Measurements from ENCODE around the gene GIGYF1.
A peak's percentile ranks its signal among the peaks of the same experiment; 100 is the strongest.
"Not testable (repeated sequence)": the region's sequence is repeated elsewhere in the genome, so short reads cannot be mapped to it uniquely, and the experiment has no call there.

GIGYF1 gene
- 147 to 287 (median 201) reads per million in 9 experiments for total RNA-seq

- DNase-seq = peak; percentile 54 to 62 (median 56)
- Mint-ChIP-seq H3K4me1 (ENCODE audit: low read depth in 2 of 2) (peaks cover 20 to 22% of the 10 kb centered on the region in 2 donors), H3K9me3 (no peaks in the 10 kb centered on the region), H3K27me3 (peaks cover 0 to 1% of the 10 kb centered on the region in 2 donors), H3K36me3 (ENCODE audit: insufficient read depth) (peaks cover 28% of the 10 kb centered on the region), H3K4me3 (peak within 1 kb of the TSS; percentile 94), H3K27ac (peak within 1 kb of the TSS; percentile 96 to 97)
- peak; percentile 74 for ATAC-seq (replicated peaks)
These were observed at the start of gene GIGYF1 for GRCh38 chr7:100694098-100694745. GIGYF1 (minus strand) TSS chr7:100694250; CDS start chr7:100688238, 6,012 bp downstream.

- ATAC-seq (replicated peaks) (no peak), DNase-seq (no peak)
- Mint-ChIP-seq H3K4me3 (no peak overlapping the region), H3K27ac (no peak overlapping the region), H3K36me3 (ENCODE audit: insufficient read depth) (no peaks in the 10 kb centered on the region), H3K27me3 (peaks cover 12 to 49% of the 10 kb centered on the region in 2 donors), H3K4me1 (ENCODE audit: low read depth in 2 of 2) (peaks cover 0 to 1% of the 10 kb centered on the region in 2 donors), H3K9me3 (no peaks in the 10 kb centered on the region)
These were observed 45.9 kb upstream of the GIGYF1 start for GRCh38 chr7:100739934-100740333.

GRCh38 chr7:100736671-100737070 lies 42.6 kb upstream of the GIGYF1 start:
- H3K4me1 Mint-ChIP-seq (ENCODE audit: low read depth in 2 of 2) = peaks cover 0 to 1% of the 10 kb centered on the region in 2 donors
- DNase-seq (no peak), ATAC-seq (replicated peaks) (no peak)
- no peak overlapping the region for H3K4me3 Mint-ChIP-seq
- no peaks in the 10 kb centered on the region for H3K9me3 Mint-ChIP-seq
- H3K27ac Mint-ChIP-seq = no peak overlapping the region
- no peaks in the 10 kb centered on the region for H3K36me3 Mint-ChIP-seq (ENCODE audit: insufficient read depth)
- peaks cover 7 to 67% of the 10 kb centered on the region in 2 donors for H3K27me3 Mint-ChIP-seq

- H3K36me3 Mint-ChIP-seq (ENCODE audit: insufficient read depth) = no peaks in the 10 kb centered on the region
- ATAC-seq (replicated peaks) = no peak
- H3K4me3 Mint-ChIP-seq = no peak overlapping the region
- peaks cover 0 to 1% of the 10 kb centered on the region in 2 donors for H3K4me1 Mint-ChIP-seq (ENCODE audit: low read depth in 2 of 2)
- peaks cover 7 to 75% of the 10 kb centered on the region in 2 donors for H3K27me3 Mint-ChIP-seq
- DNase-seq = no peak
- H3K9me3 Mint-ChIP-seq = no peaks in the 10 kb centered on the region
- no peak overlapping the region for H3K27ac Mint-ChIP-seq
These were observed 41.7 kb upstream of the GIGYF1 start for GRCh38 chr7:100735730-100736129.

GRCh38 chr7:100731937-100732636 lies 38.0 kb upstream of the GIGYF1 start:
- no peak overlapping the region for H3K27ac Mint-ChIP-seq
- peaks cover 19 to 82% of the 10 kb centered on the region in 2 donors for H3K27me3 Mint-ChIP-seq
- DNase-seq (no peak), ATAC-seq (replicated peaks) (no peak)
- no peaks in the 10 kb centered on the region for H3K4me1 Mint-ChIP-seq (ENCODE audit: low read depth in 2 of 2)
- H3K4me3 Mint-ChIP-seq = no peak overlapping the region
- no peaks in the 10 kb centered on the region for H3K9me3 Mint-ChIP-seq
- H3K36me3 Mint-ChIP-seq (ENCODE audit: insufficient read depth) = no peaks in the 10 kb centered on the region

- Mint-ChIP-seq H3K27ac (no peak overlapping the region), H3K27me3 (peaks cover 20 to 66% of the 10 kb centered on the region in 2 donors), H3K4me3 (no peak overlapping the region), H3K4me1 (ENCODE audit: low read depth in 2 of 2) (peaks cover 0 to 2% of the 10 kb centered on the region in 2 donors), H3K9me3 (no peaks in the 10 kb centered on the region), H3K36me3 (ENCODE audit: insufficient read depth) (no peaks in the 10 kb centered on the region)
- DNase-seq (no peak), ATAC-seq (replicated peaks) (no peak)
These were observed 36.2 kb upstream of the GIGYF1 start for GRCh38 chr7:100730136-100730800.

GRCh38 chr7:100728196-100728595 lies 34.1 kb upstream of the GIGYF1 start:
- no peak for ATAC-seq (replicated peaks)
- peaks cover 22 to 63% of the 10 kb centered on the region in 2 donors for H3K27me3 Mint-ChIP-seq
- no peak overlapping the region for H3K4me3 Mint-ChIP-seq
- no peak overlapping the region for H3K27ac Mint-ChIP-seq
- H3K9me3 Mint-ChIP-seq = no peaks in the 10 kb centered on the region
- H3K4me1 Mint-ChIP-seq (ENCODE audit: low read depth in 2 of 2) = peaks cover 0 to 5% of the 10 kb centered on the region in 2 donors
- DNase-seq = no peak
- no peaks in the 10 kb centered on the region for H3K36me3 Mint-ChIP-seq (ENCODE audit: insufficient read depth)

- peaks cover 33 to 67% of the 10 kb centered on the region in 2 donors for H3K27me3 Mint-ChIP-seq
- H3K9me3 Mint-ChIP-seq = no peaks in the 10 kb centered on the region
- DNase-seq = no peak
- no peaks in the 10 kb centered on the region for H3K36me3 Mint-ChIP-seq (ENCODE audit: insufficient read depth)
- peaks cover 0 to 5% of the 10 kb centered on the region in 2 donors for H3K4me1 Mint-ChIP-seq (ENCODE audit: low read depth in 2 of 2)
- no peak overlapping the region for H3K4me3 Mint-ChIP-seq
- H3K27ac Mint-ChIP-seq = no peak overlapping the region
- ATAC-seq (replicated peaks) = no peak
These were observed 33.1 kb upstream of the GIGYF1 start for GRCh38 chr7:100726996-100727761.

- not testable (repeated sequence) for H3K27ac Mint-ChIP-seq; H3K36me3 Mint-ChIP-seq (ENCODE audit: insufficient read depth); H3K4me3 Mint-ChIP-seq; DNase-seq; H3K4me1 Mint-ChIP-seq (ENCODE audit: low read depth in 2 of 2); ATAC-seq (replicated peaks); H3K9me3 Mint-ChIP-seq
- peaks cover 53 to 76% of the 10 kb centered on the region in 2 donors for H3K27me3 Mint-ChIP-seq
These were observed 30.3 kb upstream of the GIGYF1 start for GRCh38 chr7:100724364-100724763.

GRCh38 chr7:100723732-100724275 lies 29.8 kb upstream of the GIGYF1 start:
- Mint-ChIP-seq H3K9me3 (no peaks in the 10 kb centered on the region), H3K4me1 (ENCODE audit: low read depth in 2 of 2) (peaks cover 0 to 5% of the 10 kb centered on the region in 2 donors), H3K27ac (no peak overlapping the region), H3K27me3 (peaks cover 58 to 80% of the 10 kb centered on the region in 2 donors), H3K36me3 (ENCODE audit: insufficient read depth) (no peaks in the 10 kb centered on the region), H3K4me3 (no peak overlapping the region)
- ATAC-seq (replicated peaks) (no peak), DNase-seq (no peak)

GRCh38 chr7:100722480-100723212 lies 28.6 kb upstream of the GIGYF1 start:
- Mint-ChIP-seq H3K4me1 (ENCODE audit: low read depth in 2 of 2) (peaks cover 0 to 5% of the 10 kb centered on the region in 2 donors), H3K4me3 (no peak overlapping the region), H3K27me3 (peaks cover 60 to 80% of the 10 kb centered on the region in 2 donors), H3K9me3 (peaks cover 0 to 2% of the 10 kb centered on the region in 2 donors), H3K36me3 (ENCODE audit: insufficient read depth) (no peaks in the 10 kb centered on the region), H3K27ac (no peak overlapping the region)
- ATAC-seq (replicated peaks) (no peak), DNase-seq (no peak)

- Mint-ChIP-seq H3K4me3 (no peak overlapping the region), H3K27me3 (peaks cover 56 to 85% of the 10 kb centered on the region in 2 donors)
- ATAC-seq (replicated peaks) = no peak
These were observed 27.4 kb upstream of the GIGYF1 start for GRCh38 chr7:100721505-100721812.

More at GRCh38 chr7:100721505-100721812, 27.4 kb upstream of the GIGYF1 start:
- DNase-seq = no peak
- Mint-ChIP-seq H3K27ac (no peak overlapping the region), H3K9me3 (peaks cover 0 to 2% of the 10 kb centered on the region in 2 donors), H3K36me3 (ENCODE audit: insufficient read depth) (no peaks in the 10 kb centered on the region), H3K4me1 (ENCODE audit: low read depth in 2 of 2) (peaks cover 0 to 5% of the 10 kb centered on the region in 2 donors)
